WTC11 (cell line): ENCODE results near the gene CYB5D1. TPM values are rescaled to one million over a fixed set of nuclear protein-coding genes. Genes with fewer than 3 reads are reported as not detected.

ENCODE experiments used
- ATAC-seq: fragments of 200-7000 bp; cut with Tn5 transposase; 2 replicates; pipeline ENCODE4 v1.10.0; 2021; ENCODE audit warnings: mild to moderate bottlenecking, moderate library complexity
- CTCF ChIA-PET: fragments of 300-600 bp; sonication (Branson Sonifier 250); formaldehyde crosslinking; loops from one replicate; lab custom pipeline; 2021; ENCODE audit warnings: antibody characterized with exemption; lab: Charles Lee
- POLR2A ChIA-PET: fragments of 350-600 bp; sonication (Branson Sonifier 250); formaldehyde crosslinking; loops from one replicate; lab custom pipeline; 2021; ENCODE audit warnings: antibody characterized with exemption; lab: Charles Lee
- DNase-seq: peaks from one replicate; pipeline ENCODE4 v3.0.0; 2021; ENCODE audit warnings: low spot score
- H3K27ac Mint-ChIP-seq: 2 replicates; pipeline ENCODE4 v1.8.0; 2021; ENCODE audit warnings: mixed read lengths
- H3K27me3 Mint-ChIP-seq: 2 replicates; pipeline ENCODE4 v1.8.0; 2021; ENCODE audit warnings: low read depth, mild to moderate bottlenecking, moderate library complexity, mixed read lengths
- H3K36me3 Mint-ChIP-seq: 2 replicates; pipeline ENCODE4 v1.8.0; 2021; ENCODE audit warnings: mixed read lengths
- H3K4me1 Mint-ChIP-seq: 2 replicates; pipeline ENCODE4 v1.8.0; 2022; ENCODE audit warnings: mixed read lengths
- H3K4me3 Mint-ChIP-seq: 2 replicates; pipeline ENCODE4 v1.8.0; 2021; ENCODE audit warnings: mild to moderate bottlenecking, moderate library complexity, mixed read lengths
- H3K9me3 Mint-ChIP-seq: 2 replicates; pipeline ENCODE4 v1.8.0; 2021; ENCODE audit warnings: mixed read lengths
- AFF4 ChIP-seq: sonication (generic); formaldehyde crosslinking; IDR thresholded peaks from 2 replicates; pipeline ENCODE4 v1.8.1; 2023; ENCODE audit warnings: mild to moderate bottlenecking, missing genetic modification reagents, borderline replicate concordance
- CBFB ChIP-seq: sonication (generic); formaldehyde crosslinking; IDR thresholded peaks from 2 replicates; pipeline ENCODE4 v1.8.1; 2022; ENCODE audit warnings: mild to moderate bottlenecking, low read depth, missing genetic modification reagents
- CTCF ChIP-seq: fragments of 200-600 bp; IDR thresholded peaks from 2 replicates; pipeline ENCODE4 v1.8.0; 2022; ENCODE audit warnings: antibody characterized with exemption
- E2F4 ChIP-seq: sonication (generic); formaldehyde crosslinking; IDR thresholded peaks from 2 replicates; pipeline ENCODE4 v1.8.1; 2022; ENCODE audit warnings: low read depth, mild to moderate bottlenecking, moderate library complexity, missing genetic modification reagents, borderline replicate concordance
- FOXK1 ChIP-seq: sonication (generic); formaldehyde crosslinking; IDR thresholded peaks from 2 replicates; pipeline ENCODE4 v1.8.0; 2022; ENCODE audit warnings: mild to moderate bottlenecking, moderate library complexity, missing genetic modification reagents
- FOXP1 ChIP-seq: sonication (generic); formaldehyde crosslinking; IDR thresholded peaks from 2 replicates; pipeline ENCODE4 v1.8.0; 2022; ENCODE audit warnings: missing genetic modification reagents, mild to moderate bottlenecking, moderate library complexity, borderline replicate concordance
- GABPB1 ChIP-seq: sonication (generic); formaldehyde crosslinking; IDR thresholded peaks from 2 replicates; pipeline ENCODE4 v1.8.1; 2023; ENCODE audit warnings: mild to moderate bottlenecking, missing genetic modification reagents
- JUN ChIP-seq: sonication (generic); formaldehyde crosslinking; IDR thresholded peaks from 2 replicates; pipeline ENCODE4 v1.8.0; 2023; ENCODE audit warnings: mild to moderate bottlenecking, missing genetic modification reagents
- MLX ChIP-seq: sonication (generic); formaldehyde crosslinking; IDR thresholded peaks from 2 replicates; pipeline ENCODE4 v1.8.1; 2023; ENCODE audit warnings: mild to moderate bottlenecking, missing genetic modification reagents, moderate library complexity
- MXD4 ChIP-seq: fragments of 250-450 bp; sonication (Bioruptor Pico); IDR thresholded peaks from 2 replicates; pipeline ENCODE4 v1.8.0; 2021; ENCODE audit warnings: mild to moderate bottlenecking, moderate library complexity, borderline replicate concordance
- RORB ChIP-seq: fragments of 250-450 bp; sonication (Bioruptor Pico); IDR thresholded peaks from 2 replicates; pipeline ENCODE4 v1.9.0; 2021; ENCODE audit warnings: mild to moderate bottlenecking
- USF2 ChIP-seq: sonication (generic); formaldehyde crosslinking; IDR thresholded peaks from 2 replicates; pipeline ENCODE4 v1.8.1; 2023; ENCODE audit warnings: mild to moderate bottlenecking, missing genetic modification reagents, moderate library complexity
- ZNF232 ChIP-seq: sonication (generic); formaldehyde crosslinking; IDR thresholded peaks from 2 replicates; pipeline ENCODE4 v1.8.0; 2022; ENCODE audit warnings: mild to moderate bottlenecking, missing genetic modification reagents
- ZNF263 ChIP-seq: sonication (generic); formaldehyde crosslinking; IDR thresholded peaks from 2 replicates; pipeline ENCODE4 v1.8.1; 2022; ENCODE audit warnings: low read depth, mild to moderate bottlenecking, moderate library complexity, missing genetic modification reagents
- total RNA-seq: library from RNA; stranded (reverse); gene quantifications from 3 replicates; pipeline ENCODE4 v1.2.3, GENCODE V29; 2021

The CYB5D1 gene
- total RNA-seq, 1 experiment from 2014 or later: 15.2 TPM

- Mint-ChIP-seq H3K36me3 (peaks cover 6% of the 10 kb centered on the region), H3K27me3 (peaks cover 25% of the 10 kb centered on the region), H3K4me1 (peaks cover 28% of the 10 kb centered on the region), H3K9me3 (no peaks in the 10 kb centered on the region), H3K4me3 (no peak overlapping the region), H3K27ac (no peak overlapping the region)
- ChIA-PET CTCF (interaction anchor here (0.6 to 3.1 kb wide), 13 partner anchors 11 to 223 kb away, joined by 3 to 63 read pairs (median 4); partner anchors contain the start of genes CHD3 and KDM6B), POLR2A (interaction anchor here (1.0 to 1.5 kb wide), 7 partner anchors 11 to 168 kb away, joined by 3 to 11 read pairs (median 6); partner anchors contain the start of genes DNAH2, TP53 and WRAP53)
- DNase-seq: no peak
- ATAC-seq: no peak
- no peak for TF ChIP-seq MLX (CRISPR knock-in tag)
- TF ChIP-seq ZNF263 (CRISPR knock-in tag): 0 out of 2 replicates have a peak, but pooled peaks have one; percentile 37
Measured at GRCh38 chr17:7856011-7856810, 1.6 kb upstream of the CYB5D1 start.

- peak; percentile 96 for DNase-seq
Measured at GRCh38 chr17:7856811-7857712, 741 bp upstream of the CYB5D1 start, which contains the start of gene NAA38. Gene NAA38 (minus strand): TSS chr17:7857559. CDS start chr17:7857463, 96 bp downstream.

GRCh38 chr17:7858522-7858810, 663 bp downstream of the CYB5D1 start:
- Mint-ChIP-seq H3K27ac (no peak overlapping the region), H3K27me3 (peaks cover 7% of the 10 kb centered on the region; the same call in 1 of the 2 replicates), H3K4me3 (no peak overlapping the region), H3K4me1 (peaks cover 20% of the 10 kb centered on the region), H3K36me3 (peaks cover 6% of the 10 kb centered on the region), H3K9me3 (no peaks in the 10 kb centered on the region)
- ChIA-PET POLR2A (interaction anchor here (0.6 kb wide), 1 partner anchor 836 kb away, joined by 3 read pairs; no protein-coding TSS in a partner anchor), CTCF (interaction anchor here (0.8 to 1.7 kb wide), 2 partner anchors 24 to 130 kb away, joined by 4 to 5 read pairs; no protein-coding TSS in a partner anchor)
- ATAC-seq (peak; percentile 14), DNase-seq (peak; percentile 72)
- TF ChIP-seq CBFB (CRISPR knock-in tag) (no peak), E2F4 (CRISPR knock-in tag) (no peak)

More at GRCh38 chr17:7856811-7857712, 741 bp upstream of the CYB5D1 start, which contains the start of gene NAA38:
- ATAC-seq: peak; percentile 84
- no peak within 1 kb of the TSS for H3K4me3 Mint-ChIP-seq
- no peak within 1 kb of the TSS for H3K27ac Mint-ChIP-seq
- H3K27me3 Mint-ChIP-seq: peaks cover 19% of the 10 kb centered on the region
- CTCF ChIA-PET: interaction anchor here (0.6 to 3.1 kb wide), 32 partner anchors 10 to 643 kb away, joined by 3 to 63 read pairs (median 4); partner anchors contain the start of genes ALOXE3, CHD3, KCNAB3 and KDM6B
- no peaks in the 10 kb centered on the region for H3K9me3 Mint-ChIP-seq
- peak; percentile 70; the same call in 1 of the 2 replicates for TF ChIP-seq FOXP1 (CRISPR knock-in tag)
- 0 out of 2 replicates have a peak, but pooled peaks have one; percentile 66 for TF ChIP-seq ZNF232
- TF ChIP-seq USF2: no peak
- TF ChIP-seq FOXK1 (CRISPR knock-in tag): peak; percentile 51
- peak; percentile 8; the same call in 1 of the 2 replicates for TF ChIP-seq GABPB1 (CRISPR knock-in tag)
- peaks cover 22% of the 10 kb centered on the region for H3K4me1 Mint-ChIP-seq
- POLR2A ChIA-PET: interaction anchor here (0.5 to 1.5 kb wide), 8 partner anchors 12 to 169 kb away, joined by 3 to 11 read pairs (median 6); partner anchors contain the start of genes DNAH2, TP53 and WRAP53
- peaks cover 6% of the 10 kb centered on the region for H3K36me3 Mint-ChIP-seq

- no peaks in the 10 kb centered on the region for H3K9me3 Mint-ChIP-seq
- H3K27me3 Mint-ChIP-seq: peaks cover 2% of the 10 kb centered on the region; the same call in 1 of the 2 replicates
- ChIA-PET POLR2A (interaction anchor here (0.6 kb wide), 1 partner anchor 837 kb away, joined by 3 read pairs; no protein-coding TSS in a partner anchor), CTCF (interaction anchor here (0.8 to 1.7 kb wide), 2 partner anchors 24 to 130 kb away, joined by 4 to 5 read pairs; no protein-coding TSS in a partner anchor)
- no peak overlapping the region for H3K27ac Mint-ChIP-seq
- DNase-seq (no peak), ATAC-seq (no peak)
- peaks cover 16% of the 10 kb centered on the region for H3K4me1 Mint-ChIP-seq
- peaks cover 6% of the 10 kb centered on the region for H3K36me3 Mint-ChIP-seq
- no peak overlapping the region for H3K4me3 Mint-ChIP-seq
- TF ChIP-seq CTCF: no peak
- no peak for TF ChIP-seq JUN
- no peak for TF ChIP-seq RORB (CRISPR knock-in tag)
- TF ChIP-seq AFF4: no peak
- TF ChIP-seq MXD4 (CRISPR knock-in tag): no peak
- TF ChIP-seq USF2: no peak
Measured at GRCh38 chr17:7859028-7859427, 1.2 kb downstream of the CYB5D1 start.
